ENCODE results near the gene GNG4.
A peak's percentile ranks its signal among the peaks of the same experiment; 100 is the strongest.
"Not testable (repeated sequence)": the region's sequence is repeated elsewhere in the genome, so short reads cannot be mapped to it uniquely, and the experiment has no call there.

The GNG4 gene

GRCh38 chr1:235549351-235550139 is 100.0 kb downstream of the GNG4 start:
- WGBS (ENCODE audit: extremely low coverage, insufficient coverage, low lambda C conversion rate) = no CpG with 5 or more reads among the region's 13 CpGs
- Histone ChIP-seq H3K27ac (ENCODE audit: low read depth, low read length) (no peak overlapping the region), H3K4ac (ENCODE audit: low read depth, low read length) (no peak overlapping the region), H4K5ac (ENCODE audit: low read length) (no peak overlapping the region), H3K18ac (ENCODE audit: low read length) (no peak overlapping the region), H3K36me3 (ENCODE audit: control insufficient read depth, insufficient read depth, low read length) (no peaks in the 10 kb centered on the region), H3K4me2 (ENCODE audit: low read length) (no peak overlapping the region), H3K4me3 (ENCODE audit: low read length) (no peak overlapping the region), H4K8ac (ENCODE audit: low read depth, low read length) (no peak overlapping the region), H3K23ac (ENCODE audit: low read length) (no peak overlapping the region), H3K79me2 (ENCODE audit: control insufficient read depth, insufficient read depth, low read length) (no peaks in the 10 kb centered on the region), H2AK5ac (ENCODE audit: low read length) (no peak overlapping the region), H2BK5ac (ENCODE audit: low read length) (no peak overlapping the region), H2BK120ac (ENCODE audit: low read depth, low read length) (no peak overlapping the region), H3K4me1 (ENCODE audit: control insufficient read depth, low read depth, low read length) (peaks cover 4% of the 10 kb centered on the region), H3K79me1 (ENCODE audit: low read length) (no peaks in the 10 kb centered on the region), H3K9ac (ENCODE audit: low read length) (no peak overlapping the region), H3K27me3 (ENCODE audit: insufficient read depth, low read length, poor library complexity) (no peaks in the 10 kb centered on the region), H2BK15ac (replicated peaks; ENCODE audit: low read depth) (no peak overlapping the region), H3K56ac (ENCODE audit: low read length) (no peak overlapping the region)
- no peak for DNase-seq

DNA sequence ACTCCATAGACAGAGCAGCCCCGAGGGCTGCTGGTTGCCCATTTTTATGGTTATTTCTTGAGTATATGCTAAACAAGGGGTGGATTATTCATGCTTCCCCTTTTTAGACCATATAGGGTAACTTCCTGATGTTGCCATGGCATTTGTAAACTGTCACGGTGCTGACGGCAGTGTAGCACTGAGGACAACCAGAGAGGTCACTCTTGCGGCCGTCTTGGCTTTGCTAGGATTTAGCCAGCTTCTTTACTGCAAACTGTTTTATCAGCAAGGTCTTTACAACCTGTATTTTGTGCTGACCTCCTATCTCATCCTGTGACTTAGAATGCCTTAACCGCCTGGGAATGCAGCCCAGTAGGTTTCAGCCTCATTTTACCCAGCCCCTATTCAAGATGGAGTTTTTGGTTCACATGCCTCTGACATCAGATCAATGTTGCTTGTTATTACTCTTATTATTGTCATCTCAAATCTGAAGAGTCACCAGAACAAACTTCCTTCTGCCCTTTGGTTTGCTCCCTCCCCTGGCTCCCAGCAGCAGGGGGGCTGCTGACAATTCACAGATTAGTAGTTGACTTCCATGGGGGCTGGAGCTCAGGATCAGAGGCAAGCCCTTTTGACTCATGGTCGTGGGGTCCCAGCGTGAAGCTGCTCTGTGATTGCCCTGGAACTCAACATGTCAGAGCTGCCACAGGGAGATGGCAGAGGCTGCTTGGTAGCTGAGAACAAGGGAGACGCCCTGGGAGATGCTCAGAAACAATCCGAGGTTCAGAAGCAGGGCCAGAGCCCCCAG is 103.0 kb downstream of the GNG4 start:
- not testable (repeated sequence) for H4K8ac ChIP-seq (ENCODE audit: low read depth, low read length); H2BK15ac ChIP-seq (replicated peaks; ENCODE audit: low read depth); H3K27ac ChIP-seq (ENCODE audit: low read depth, low read length); H3K27me3 ChIP-seq (ENCODE audit: insufficient read depth, low read length, poor library complexity); H3K18ac ChIP-seq (ENCODE audit: low read length); H3K79me2 ChIP-seq (ENCODE audit: control insufficient read depth, insufficient read depth, low read length); H3K23ac ChIP-seq (ENCODE audit: low read length); H3K4me1 ChIP-seq (ENCODE audit: control insufficient read depth, low read depth, low read length); H2BK120ac ChIP-seq (ENCODE audit: low read depth, low read length); H3K4me2 ChIP-seq (ENCODE audit: low read length); H2BK5ac ChIP-seq (ENCODE audit: low read length); H4K5ac ChIP-seq (ENCODE audit: low read length); H3K9ac ChIP-seq (ENCODE audit: low read length); H3K36me3 ChIP-seq (ENCODE audit: control insufficient read depth, insufficient read depth, low read length); H3K56ac ChIP-seq (ENCODE audit: low read length); H3K79me1 ChIP-seq (ENCODE audit: low read length); H2AK5ac ChIP-seq (ENCODE audit: low read length); H3K4me3 ChIP-seq (ENCODE audit: low read length); H3K4ac ChIP-seq (ENCODE audit: low read depth, low read length)
- WGBS (ENCODE audit: extremely low coverage, insufficient coverage, low lambda C conversion rate) = no CpG with 5 or more reads among the region's 10 CpGs
- DNase-seq = peak; percentile 82

- H3K79me2 ChIP-seq (ENCODE audit: control insufficient read depth, insufficient read depth, low read length) = no peaks in the 10 kb centered on the region
- WGBS (ENCODE audit: extremely low coverage, insufficient coverage, low lambda C conversion rate) = no CpG with 5 or more reads among the region's 9 CpGs
Measured at GRCh38 chr1:235545292-235545930, 104.2 kb downstream of the GNG4 start.

DNA sequence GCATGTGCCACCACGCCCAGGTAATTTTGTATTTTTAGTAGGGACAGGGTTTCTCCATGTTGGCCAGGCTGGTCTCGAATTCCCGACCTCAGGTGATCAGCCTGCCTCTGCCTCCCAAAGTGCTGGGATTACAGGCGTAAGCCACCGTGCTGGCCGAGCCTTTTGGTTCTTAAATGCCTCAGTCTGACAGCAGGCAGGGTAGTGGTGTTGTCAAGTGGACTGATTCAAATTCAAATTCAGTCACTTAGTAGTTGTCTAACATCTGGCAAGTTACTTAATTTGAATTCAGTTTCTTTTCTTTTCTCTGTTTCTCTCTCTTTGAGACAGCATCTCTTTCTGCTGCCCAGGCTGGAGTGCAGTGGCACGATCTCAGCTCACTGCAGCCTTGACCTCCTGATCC is 106.7 kb downstream of the GNG4 start:
- H3K79me1 ChIP-seq (ENCODE audit: low read length); H3K4ac ChIP-seq (ENCODE audit: low read depth, low read length): not testable (repeated sequence)
- WGBS (ENCODE audit: extremely low coverage, insufficient coverage, low lambda C conversion rate) = no CpG with 5 or more reads among the region's 7 CpGs

More at GRCh38 chr1:235545292-235545930, 104.2 kb downstream of the GNG4 start:
- H3K9ac ChIP-seq (ENCODE audit: low read length) = no peak overlapping the region
- no peaks in the 10 kb centered on the region for H3K27me3 ChIP-seq (ENCODE audit: insufficient read depth, low read length, poor library complexity)
- no peak for DNase-seq
- H3K36me3 ChIP-seq (ENCODE audit: control insufficient read depth, insufficient read depth, low read length) = no peaks in the 10 kb centered on the region
- peak overlapping the region; percentile 80 for H3K23ac ChIP-seq (ENCODE audit: low read length)
- no peak overlapping the region for H3K4me3 ChIP-seq (ENCODE audit: low read length)
- no peak overlapping the region for H2BK120ac ChIP-seq (ENCODE audit: low read depth, low read length)
- no peak overlapping the region for H4K5ac ChIP-seq (ENCODE audit: low read length)
- H3K4me2 ChIP-seq (ENCODE audit: low read length) = no peak overlapping the region
- no peak overlapping the region for H2BK15ac ChIP-seq (replicated peaks; ENCODE audit: low read depth)
- H3K79me1 ChIP-seq (ENCODE audit: low read length) = no peaks in the 10 kb centered on the region
- H3K18ac ChIP-seq (ENCODE audit: low read length) = no peak overlapping the region
- H2BK5ac ChIP-seq (ENCODE audit: low read length) = no peak overlapping the region
- H2AK5ac ChIP-seq (ENCODE audit: low read length) = no peak overlapping the region
- no peak overlapping the region for H3K56ac ChIP-seq (ENCODE audit: low read length)
- no peak overlapping the region for H3K27ac ChIP-seq (ENCODE audit: low read depth, low read length)
- no peak overlapping the region for H3K4ac ChIP-seq (ENCODE audit: low read depth, low read length)
- no peak overlapping the region for H4K8ac ChIP-seq (ENCODE audit: low read depth, low read length)
- peaks cover 4% of the 10 kb centered on the region for H3K4me1 ChIP-seq (ENCODE audit: control insufficient read depth, low read depth, low read length)

DNA sequence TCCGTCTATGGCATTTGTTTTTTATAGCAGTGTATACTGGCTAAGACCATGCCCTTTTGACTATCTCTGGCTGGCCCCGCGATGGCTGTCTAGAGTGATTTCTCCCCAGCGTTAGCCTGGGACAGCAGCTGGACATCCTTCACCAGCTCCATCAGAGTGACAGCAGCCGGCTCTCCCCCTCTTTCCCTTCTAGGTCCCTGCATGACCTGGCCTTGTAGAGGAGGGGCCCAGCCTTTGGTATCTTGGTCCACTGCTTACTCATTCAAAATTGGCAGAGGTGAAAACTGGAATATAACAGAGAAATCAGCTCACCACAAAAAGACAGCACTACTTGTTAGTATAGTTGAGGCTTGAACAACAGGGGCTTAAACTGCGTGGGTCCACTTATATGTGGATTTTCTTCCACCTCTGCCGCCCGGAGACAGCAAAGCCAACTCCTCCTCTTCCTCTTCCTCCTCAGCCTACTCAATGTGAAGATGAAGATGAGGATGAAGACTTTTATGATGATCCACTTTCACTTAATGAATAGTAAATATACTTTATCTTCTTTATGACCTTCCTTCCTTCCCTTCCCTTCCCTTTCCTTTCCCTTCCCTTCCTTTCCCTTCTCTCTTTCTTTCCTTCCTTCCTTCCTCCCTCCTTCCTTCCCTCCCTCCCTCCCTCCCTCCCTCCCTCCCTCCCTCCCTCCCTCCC is 116.0 kb downstream of the GNG4 start:
- no peaks in the 10 kb centered on the region for H3K4me1 ChIP-seq (ENCODE audit: control insufficient read depth, low read depth, low read length)
- DNase-seq = no peak
- H3K9ac ChIP-seq (ENCODE audit: low read length) = no peak overlapping the region
- no CpG with 5 or more reads among the region's 8 CpGs for WGBS (ENCODE audit: extremely low coverage, insufficient coverage, low lambda C conversion rate)
- H3K79me2 ChIP-seq (ENCODE audit: control insufficient read depth, insufficient read depth, low read length) = no peaks in the 10 kb centered on the region
- no peak overlapping the region for H2BK15ac ChIP-seq (replicated peaks; ENCODE audit: low read depth)
- no peak overlapping the region for H2BK120ac ChIP-seq (ENCODE audit: low read depth, low read length)
- no peak overlapping the region for H3K23ac ChIP-seq (ENCODE audit: low read length)
- H3K27ac ChIP-seq (ENCODE audit: low read depth, low read length) = no peak overlapping the region
- no peak overlapping the region for H4K5ac ChIP-seq (ENCODE audit: low read length)
- H3K4me2 ChIP-seq (ENCODE audit: low read length) = no peak overlapping the region
- no peak overlapping the region for H3K4me3 ChIP-seq (ENCODE audit: low read length)
- no peak overlapping the region for H3K56ac ChIP-seq (ENCODE audit: low read length)
- H3K18ac ChIP-seq (ENCODE audit: low read length) = no peak overlapping the region
- no peaks in the 10 kb centered on the region for H3K36me3 ChIP-seq (ENCODE audit: control insufficient read depth, insufficient read depth, low read length)
- H2AK5ac ChIP-seq (ENCODE audit: low read length) = no peak overlapping the region
- H4K8ac ChIP-seq (ENCODE audit: low read depth, low read length) = no peak overlapping the region
- no peak overlapping the region for H2BK5ac ChIP-seq (ENCODE audit: low read length)
- H3K4ac ChIP-seq (ENCODE audit: low read depth, low read length) = no peak overlapping the region
- H3K79me1 ChIP-seq (ENCODE audit: low read length) = no peaks in the 10 kb centered on the region
- no peaks in the 10 kb centered on the region for H3K27me3 ChIP-seq (ENCODE audit: insufficient read depth, low read length, poor library complexity)

More for the DNA sequence above, 106.7 kb downstream of the GNG4 start:
- H3K79me2 ChIP-seq (ENCODE audit: control insufficient read depth, insufficient read depth, low read length); H2BK15ac ChIP-seq (replicated peaks; ENCODE audit: low read depth); H3K4me2 ChIP-seq (ENCODE audit: low read length); H2AK5ac ChIP-seq (ENCODE audit: low read length); H3K4me3 ChIP-seq (ENCODE audit: low read length); H2BK120ac ChIP-seq (ENCODE audit: low read depth, low read length); H3K23ac ChIP-seq (ENCODE audit: low read length); H3K36me3 ChIP-seq (ENCODE audit: control insufficient read depth, insufficient read depth, low read length); DNase-seq; H3K27me3 ChIP-seq (ENCODE audit: insufficient read depth, low read length, poor library complexity); H3K27ac ChIP-seq (ENCODE audit: low read depth, low read length); H4K5ac ChIP-seq (ENCODE audit: low read length); H4K8ac ChIP-seq (ENCODE audit: low read depth, low read length); H3K9ac ChIP-seq (ENCODE audit: low read length); H3K4me1 ChIP-seq (ENCODE audit: control insufficient read depth, low read depth, low read length); H3K18ac ChIP-seq (ENCODE audit: low read length); H2BK5ac ChIP-seq (ENCODE audit: low read length); H3K56ac ChIP-seq (ENCODE audit: low read length): not testable (repeated sequence)
